Measurements from ENCODE around the gene SYNE2.

Gene SYNE2

GRCh38 chr14:63852271-63852816 lies 460 bp upstream of the SYNE2 start:
- no peak for TF ChIP-seq CTCF (IDR thresholded peaks at IDR 0.05; ENCODE audit: low read length, missing control alignments)
- DNase-seq (ENCODE audit: low read depth), result peak; percentile 33
- H3K4me3 ChIP-seq (replicated peaks; ENCODE audit: low read depth, low read length), result peak overlapping the region; percentile 79

- peak; percentile 77 for DNase-seq (ENCODE audit: low read depth)
- TF ChIP-seq CTCF (IDR thresholded peaks at IDR 0.05; ENCODE audit: low read length, missing control alignments), result no peak
Observed at GRCh38 chr14:63853831-63854293, 1.1 kb downstream of the SYNE2 start.

GRCh38 chr14:63854330-63854729 lies 1.5 kb downstream of the SYNE2 start:
- H3K4me3 ChIP-seq (replicated peaks; ENCODE audit: low read depth, low read length), result peak overlapping the region; percentile 79
- no peak for DNase-seq (ENCODE audit: low read depth)
- TF ChIP-seq CTCF (IDR thresholded peaks at IDR 0.05; ENCODE audit: low read length, missing control alignments), result no peak

More at GRCh38 chr14:63853831-63854293, 1.1 kb downstream of the SYNE2 start:
- peak overlapping the region; percentile 79 for H3K4me3 ChIP-seq (replicated peaks; ENCODE audit: low read depth, low read length)

DNA sequence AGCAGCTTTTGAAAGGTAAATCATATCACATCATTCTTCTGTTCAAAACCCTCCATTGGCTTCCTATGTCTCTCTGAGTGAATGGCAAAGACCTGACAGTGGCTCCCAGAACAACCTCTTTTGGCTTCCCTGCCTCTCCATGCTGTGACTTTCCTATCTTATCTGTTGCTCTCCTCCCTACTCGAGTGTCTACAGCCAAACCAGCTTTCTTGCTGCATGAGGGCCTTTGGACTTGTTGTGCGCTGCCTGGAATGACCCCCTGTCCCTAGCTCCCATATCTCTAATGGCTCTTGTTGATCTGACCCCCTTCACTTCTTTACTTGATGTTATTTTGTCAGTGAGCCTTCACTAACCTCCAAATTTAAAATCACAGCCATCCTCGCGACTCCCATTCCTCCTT lies 2.5 kb downstream of the SYNE2 start:
- no peak for DNase-seq (ENCODE audit: low read depth)
- no peak for TF ChIP-seq CTCF (IDR thresholded peaks at IDR 0.05; ENCODE audit: low read length, missing control alignments)

DNA sequence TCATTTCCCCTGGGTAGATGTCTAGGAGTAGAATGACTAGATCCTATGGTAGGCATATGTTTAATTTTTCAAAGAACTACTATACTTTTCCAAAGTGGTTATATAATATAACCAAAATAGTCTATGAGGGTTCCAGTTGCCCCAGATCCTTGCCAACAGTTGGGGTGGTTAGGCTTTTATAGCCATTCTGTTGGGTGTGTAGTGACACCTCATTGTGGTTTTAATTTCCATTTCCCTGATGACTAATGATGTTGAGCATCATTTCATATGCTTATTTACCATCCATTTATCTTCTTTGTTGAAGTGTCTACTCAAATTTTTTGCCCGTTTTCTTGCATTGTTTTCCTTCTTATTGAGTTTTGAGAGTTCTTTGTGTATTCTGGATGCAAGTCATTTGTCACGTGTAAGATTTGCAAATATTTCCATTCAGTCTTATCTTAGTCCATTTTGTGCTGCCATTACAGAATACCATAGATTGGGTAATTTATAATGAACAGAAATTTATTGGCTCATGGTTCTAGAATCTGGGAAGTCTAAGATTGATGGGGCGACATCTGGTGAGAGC lies 4.7 kb downstream of the SYNE2 start:
- no peak overlapping the region for H3K4me3 ChIP-seq (replicated peaks; ENCODE audit: low read depth, low read length)
- no peak for DNase-seq (ENCODE audit: low read depth)
- no peak for TF ChIP-seq CTCF (IDR thresholded peaks at IDR 0.05; ENCODE audit: low read length, missing control alignments)

More for the DNA sequence above, 2.5 kb downstream of the SYNE2 start:
- H3K4me3 ChIP-seq (replicated peaks; ENCODE audit: low read depth, low read length), result peak overlapping the region; percentile 79

- no peak for TF ChIP-seq CTCF (IDR thresholded peaks at IDR 0.05; ENCODE audit: low read length, missing control alignments)
- no peak overlapping the region for H3K4me3 ChIP-seq (replicated peaks; ENCODE audit: low read depth, low read length)
- no peak for DNase-seq (ENCODE audit: low read depth)
Observed at GRCh38 chr14:63860146-63860545, 7.3 kb downstream of the SYNE2 start.

GRCh38 chr14:63862163-63862562 lies 9.4 kb downstream of the SYNE2 start:
- TF ChIP-seq CTCF (IDR thresholded peaks at IDR 0.05; ENCODE audit: low read length, missing control alignments), result no peak
- no peak for DNase-seq (ENCODE audit: low read depth)
- no peak overlapping the region for H3K4me3 ChIP-seq (replicated peaks; ENCODE audit: low read depth, low read length)
